Effector memory CD8-positive, alpha-beta T cell (primary cell): ENCODE data around the gene NME4.
"Not testable (repeated sequence)": the region's sequence is repeated elsewhere in the genome, so short reads cannot be mapped to it uniquely, and the experiment has no call there.

Experiments used
- ATAC-seq: fragments of 150-1000 bp; cut with Tn5 transposase; replicated peaks from 2 replicates; pipeline ENCODE4 v1.10.0; 2021; ENCODE audit warnings: mild to moderate bottlenecking, moderate library complexity
- DNase-seq, 3 experiments: peaks; one replicate each; pipeline ENCODE4 v3.0.0; 2021
- H3K27ac Mint-ChIP-seq, 2 donors: one replicate each; pipeline ENCODE4 v1.8.0; 2022; ENCODE audit warnings: mild to moderate bottlenecking in 2 of 2, mixed read lengths in 2 of 2, moderate library complexity in 2 of 2
- H3K27me3 Mint-ChIP-seq, 2 donors: one replicate each; pipeline ENCODE4 v1.8.0; 2022; ENCODE audit warnings: mixed read lengths in 2 of 2
- H3K36me3 Mint-ChIP-seq: one replicate; pipeline ENCODE4 v1.8.0; 2022; ENCODE audit warnings: mild to moderate bottlenecking, moderate library complexity, mixed read lengths; ENCODE audit not compliant: insufficient read depth
- H3K4me1 Mint-ChIP-seq, 2 donors: one replicate each; pipeline ENCODE4 v1.8.0; 2022; ENCODE audit warnings: low read depth in 2 of 2, mixed read lengths in 2 of 2
- H3K4me3 Mint-ChIP-seq, 2 donors: one replicate each; pipeline ENCODE4 v1.8.0; 2022; ENCODE audit warnings: mild to moderate bottlenecking in 2 of 2, mixed read lengths in 2 of 2, moderate library complexity in 2 of 2
- H3K9me3 Mint-ChIP-seq, 2 donors: one replicate each; pipeline ENCODE4 v1.8.0; 2022; ENCODE audit warnings: mixed read lengths in 2 of 2

NME4 gene

GRCh38 chr16:400061-400591 lies 3.1 kb downstream of the NME4 start:
- H3K27ac Mint-ChIP-seq = peak overlapping the region; percentile 87 to 90
- H3K36me3 Mint-ChIP-seq = peaks cover 34% of the 10 kb centered on the region
- no peaks in the 10 kb centered on the region for H3K27me3 Mint-ChIP-seq
- ATAC-seq = no peak
- no peak for DNase-seq
- no peaks in the 10 kb centered on the region for H3K9me3 Mint-ChIP-seq
- H3K4me3 Mint-ChIP-seq = peak overlapping the region; percentile 85 to 86
- peaks cover 5 to 21% of the 10 kb centered on the region in 2 donors for H3K4me1 Mint-ChIP-seq

- H3K4me3 Mint-ChIP-seq = peak within 1 kb of the TSS; percentile 85 to 86
Observed at GRCh38 chr16:401468-402348, 4.7 kb downstream of the NME4 start, which contains the start of gene DECR2. Gene DECR2 (plus strand): TSS chr16:401885. CDS start chr16:401964, 79 bp downstream.

DNA sequence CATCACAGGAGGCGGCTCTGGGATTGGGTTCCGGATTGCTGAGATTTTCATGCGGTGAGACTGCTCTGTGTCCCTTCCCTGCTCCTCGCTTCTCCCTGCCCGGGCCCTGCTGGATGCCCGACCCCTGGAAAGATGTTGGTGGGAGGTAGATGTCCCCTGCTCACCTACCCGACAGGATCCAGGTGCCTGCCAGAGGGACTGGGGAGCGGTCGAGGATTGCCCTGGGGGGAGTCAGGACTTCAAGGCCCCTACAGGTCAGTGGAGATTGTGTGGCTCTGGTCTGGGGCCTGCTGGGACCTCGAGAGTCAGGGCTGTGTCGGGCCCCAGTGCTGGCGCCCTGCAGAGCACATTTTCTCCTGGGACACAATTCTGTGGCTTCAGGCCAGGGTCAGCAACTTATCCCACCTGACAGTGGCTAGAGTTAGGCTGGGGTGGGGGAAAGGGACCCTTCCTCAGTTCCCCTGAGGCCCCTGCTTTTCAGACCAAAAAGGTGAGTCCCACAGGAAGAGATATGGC lies 8.0 kb downstream of the NME4 start:
- no peak overlapping the region for H3K27ac Mint-ChIP-seq
- H3K4me3 Mint-ChIP-seq = no peak overlapping the region
- H3K9me3 Mint-ChIP-seq = no peaks in the 10 kb centered on the region
- ATAC-seq = no peak
- H3K27me3 Mint-ChIP-seq = no peaks in the 10 kb centered on the region
- peaks cover 15% of the 10 kb centered on the region for H3K36me3 Mint-ChIP-seq
- peaks cover 0 to 6% of the 10 kb centered on the region in 2 donors for H3K4me1 Mint-ChIP-seq
- DNase-seq = no peak

More at GRCh38 chr16:401468-402348, 4.7 kb downstream of the NME4 start, which contains the start of gene DECR2:
- peak; percentile 91 to 94 (median 92) for DNase-seq
- H3K27ac Mint-ChIP-seq = peak within 1 kb of the TSS; percentile 87 to 90
- peaks cover 32% of the 10 kb centered on the region for H3K36me3 Mint-ChIP-seq
- ATAC-seq = peak; percentile 75
- peaks cover 5 to 19% of the 10 kb centered on the region in 2 donors for H3K4me1 Mint-ChIP-seq
- no peaks in the 10 kb centered on the region for H3K27me3 Mint-ChIP-seq
- H3K9me3 Mint-ChIP-seq = no peaks in the 10 kb centered on the region

DNA sequence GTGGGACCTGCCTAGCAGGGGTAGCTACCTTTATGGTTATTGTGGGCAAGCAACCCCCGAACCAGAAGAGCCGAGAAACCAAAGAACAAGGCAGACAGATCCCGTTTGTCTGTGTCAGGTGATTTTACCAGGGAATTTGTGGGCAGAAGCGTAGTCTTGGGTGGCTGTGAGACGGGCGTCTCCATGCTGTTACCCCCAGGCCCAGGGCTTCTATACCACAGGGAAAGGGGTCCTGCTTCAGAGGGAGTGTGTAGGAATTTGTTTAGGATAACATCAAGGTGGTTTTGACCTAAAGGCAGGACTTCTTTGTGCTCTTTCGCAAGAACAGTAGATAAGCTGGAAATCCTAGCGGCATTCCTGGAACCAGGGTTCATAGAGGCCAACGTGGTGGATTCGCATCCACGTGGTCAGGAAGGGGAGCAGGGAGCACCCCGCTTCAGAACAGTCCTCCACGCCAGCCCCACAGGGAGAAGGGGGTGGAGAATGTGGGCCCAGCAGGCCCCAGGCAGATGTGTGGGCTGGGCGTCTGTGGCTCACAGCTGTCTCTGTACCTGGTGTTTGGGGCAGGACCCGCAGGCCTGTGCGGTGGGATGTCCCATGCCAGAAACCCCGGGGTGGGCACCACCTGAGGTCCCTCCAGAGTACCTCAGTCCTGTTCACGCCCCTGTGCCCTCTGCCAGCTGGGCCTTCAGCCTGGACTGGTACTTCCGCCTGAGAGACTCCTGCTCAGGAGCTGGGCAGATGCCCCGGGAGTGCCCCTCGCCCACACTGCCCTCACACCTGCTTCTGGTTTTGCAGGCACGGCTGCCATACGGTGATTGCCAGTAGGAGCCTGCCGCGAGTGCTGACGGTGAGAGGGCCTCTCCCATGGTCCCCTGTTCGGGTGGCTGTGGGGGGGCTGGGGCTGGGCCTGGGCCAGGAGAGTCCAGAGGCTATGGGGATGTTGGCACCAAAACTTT lies 8.8 kb downstream of the NME4 start:
- Mint-ChIP-seq H3K36me3 (peaks cover 11% of the 10 kb centered on the region), H3K4me1 (no peaks in the 10 kb centered on the region), H3K27me3 (no peaks in the 10 kb centered on the region), H3K9me3 (no peaks in the 10 kb centered on the region), H3K27ac (no peak overlapping the region), H3K4me3 (no peak overlapping the region)
- ATAC-seq (no peak), DNase-seq (no peak)

DNA sequence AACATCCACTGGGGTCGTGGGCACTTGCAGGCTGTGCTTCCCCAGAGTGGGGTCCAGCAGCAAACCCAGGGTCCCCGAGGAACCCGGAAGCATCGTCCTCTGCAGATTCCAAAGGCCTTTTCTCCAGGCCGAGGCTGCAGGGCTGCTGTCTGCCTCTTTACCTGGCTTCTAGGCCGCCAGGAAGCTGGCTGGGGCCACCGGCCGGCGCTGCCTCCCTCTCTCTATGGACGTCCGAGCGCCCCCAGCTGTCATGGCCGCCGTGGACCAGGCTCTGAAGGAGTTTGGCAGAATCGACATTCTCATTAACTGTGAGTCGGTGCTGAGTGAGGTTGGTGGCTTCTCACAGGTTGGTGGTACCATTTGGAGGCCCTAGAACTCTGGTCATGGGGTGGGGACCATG lies 10.3 kb downstream of the NME4 start:
- H3K9me3 Mint-ChIP-seq = no peaks in the 10 kb centered on the region
- H3K27me3 Mint-ChIP-seq = no peaks in the 10 kb centered on the region
- ATAC-seq (no peak), DNase-seq (no peak)
- no peak overlapping the region for H3K27ac Mint-ChIP-seq
- no peak overlapping the region for H3K4me3 Mint-ChIP-seq
- H3K4me1 Mint-ChIP-seq = no peaks in the 10 kb centered on the region
- peaks cover 1% of the 10 kb centered on the region for H3K36me3 Mint-ChIP-seq

DNA sequence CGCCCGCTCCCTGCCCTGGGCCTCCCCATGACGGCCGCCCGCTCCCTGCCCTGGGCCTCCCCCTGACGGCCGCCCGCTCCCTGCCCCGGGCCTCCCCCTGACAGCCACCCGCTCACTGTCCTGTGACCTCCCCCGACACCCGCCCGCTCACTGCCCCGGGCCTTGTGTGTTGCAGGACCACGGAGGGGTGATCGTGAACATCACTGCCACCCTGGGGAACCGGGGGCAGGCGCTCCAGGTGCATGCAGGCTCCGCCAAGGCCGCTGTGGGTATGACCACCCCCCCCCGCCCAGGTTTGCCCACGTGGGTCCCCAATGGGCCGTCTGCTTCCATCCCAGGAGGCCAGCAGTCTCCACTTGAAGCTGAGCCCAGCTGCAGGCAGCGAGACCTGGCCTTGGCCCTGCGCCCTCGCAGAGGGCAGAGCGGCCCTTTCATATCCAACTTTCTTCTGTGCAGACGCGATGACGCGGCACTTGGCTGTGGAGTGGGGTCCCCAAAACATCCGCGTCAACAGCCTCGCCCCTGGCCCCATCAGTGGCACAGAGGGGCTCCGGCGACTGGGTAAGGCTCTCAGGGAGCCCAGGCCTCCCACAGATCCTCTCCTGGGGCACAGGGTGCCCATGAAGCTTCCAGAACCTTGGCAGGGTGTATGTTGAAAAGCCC lies 13.6 kb downstream of the NME4 start:
- Mint-ChIP-seq H3K4me1 (no peaks in the 10 kb centered on the region), H3K27ac (no peak overlapping the region), H3K27me3 (no peaks in the 10 kb centered on the region), H3K36me3 (no peaks in the 10 kb centered on the region), H3K4me3 (no peak overlapping the region), H3K9me3 (no peaks in the 10 kb centered on the region)
- DNase-seq (no peak), ATAC-seq (no peak)

GRCh38 chr16:411576-412265 lies 14.7 kb downstream of the NME4 start:
- H3K27ac Mint-ChIP-seq = peak overlapping the region in 1 of 2 donors; percentile 65
- no peaks in the 10 kb centered on the region for H3K36me3 Mint-ChIP-seq
- ATAC-seq (no peak), DNase-seq (no peak)
- H3K27me3 Mint-ChIP-seq = no peaks in the 10 kb centered on the region
- no peaks in the 10 kb centered on the region for H3K4me1 Mint-ChIP-seq
- no peaks in the 10 kb centered on the region for H3K9me3 Mint-ChIP-seq
- no peak overlapping the region for H3K4me3 Mint-ChIP-seq

DNA sequence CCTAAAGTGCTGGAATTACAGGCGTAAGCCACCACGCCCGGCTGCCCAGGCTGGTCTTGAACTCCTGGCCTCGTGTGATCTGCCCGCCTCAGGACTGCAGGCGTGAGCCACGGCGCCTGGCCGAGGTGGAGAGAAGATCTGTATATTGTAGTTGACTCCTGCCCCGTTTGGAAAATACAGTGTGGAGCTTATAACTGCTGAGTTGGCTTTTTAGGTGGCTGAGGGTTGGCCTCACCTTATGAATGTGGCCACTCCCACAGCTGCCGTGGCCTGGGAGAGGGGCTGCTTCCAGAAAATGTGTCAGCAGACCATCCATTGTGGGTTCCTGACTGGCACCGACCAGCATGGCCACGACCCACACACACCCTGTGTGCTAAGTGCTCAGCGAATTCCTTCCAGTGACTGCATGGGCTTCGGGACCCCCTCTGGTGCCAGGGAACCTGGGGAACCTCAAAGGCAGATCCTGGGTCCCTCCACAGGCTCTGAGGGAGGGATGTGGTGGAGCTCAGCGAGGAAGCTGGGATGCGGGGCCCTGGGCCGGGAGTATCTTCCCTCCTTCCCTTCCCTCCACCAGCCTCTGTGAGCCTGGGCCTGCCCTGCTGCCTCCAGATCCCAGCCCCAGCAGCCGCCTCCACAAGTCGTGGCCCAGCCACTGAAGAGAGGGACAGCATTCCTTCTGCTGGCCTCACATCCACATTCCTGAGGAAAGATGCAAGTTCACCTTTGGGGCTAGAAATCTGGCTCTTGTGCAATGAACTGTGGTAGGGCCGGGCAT lies 17.6 kb downstream of the NME4 start:
- Mint-ChIP-seq H3K27me3 (no peaks in the 10 kb centered on the region), H3K9me3 (no peaks in the 10 kb centered on the region), H3K4me1 (no peaks in the 10 kb centered on the region), H3K4me3 (no peak overlapping the region), H3K36me3 (no peaks in the 10 kb centered on the region), H3K27ac (no peak overlapping the region)
- ATAC-seq (no peak), DNase-seq (no peak)

DNA sequence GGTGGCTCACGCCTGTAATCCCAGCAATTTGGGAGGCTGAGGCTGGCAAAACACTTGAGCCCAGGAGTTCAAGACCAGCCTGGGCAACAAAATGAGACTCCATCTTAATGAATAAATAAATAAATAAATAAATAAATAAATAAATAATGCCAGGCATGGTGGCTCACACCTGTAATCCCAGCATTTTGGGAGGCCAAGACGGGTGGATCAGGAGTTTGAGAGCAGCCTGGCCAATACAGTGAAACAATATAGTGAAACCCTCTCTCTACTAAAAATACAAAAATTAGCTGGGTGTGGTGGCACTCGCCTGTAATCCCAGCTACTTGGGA lies 18.1 kb downstream of the NME4 start:
- H3K4me1 Mint-ChIP-seq, H3K4me3 Mint-ChIP-seq, H3K27me3 Mint-ChIP-seq, H3K27ac Mint-ChIP-seq, H3K9me3 Mint-ChIP-seq, DNase-seq, H3K36me3 Mint-ChIP-seq, ATAC-seq: not testable (repeated sequence)

GRCh38 chr16:422179-422578 lies 25.2 kb downstream of the NME4 start:
- not testable (repeated sequence) for H3K27ac Mint-ChIP-seq, H3K4me3 Mint-ChIP-seq, H3K9me3 Mint-ChIP-seq, ATAC-seq, H3K27me3 Mint-ChIP-seq, H3K36me3 Mint-ChIP-seq, DNase-seq
- H3K4me1 Mint-ChIP-seq = peaks cover 8 to 15% of the 10 kb centered on the region in 2 donors

DNA sequence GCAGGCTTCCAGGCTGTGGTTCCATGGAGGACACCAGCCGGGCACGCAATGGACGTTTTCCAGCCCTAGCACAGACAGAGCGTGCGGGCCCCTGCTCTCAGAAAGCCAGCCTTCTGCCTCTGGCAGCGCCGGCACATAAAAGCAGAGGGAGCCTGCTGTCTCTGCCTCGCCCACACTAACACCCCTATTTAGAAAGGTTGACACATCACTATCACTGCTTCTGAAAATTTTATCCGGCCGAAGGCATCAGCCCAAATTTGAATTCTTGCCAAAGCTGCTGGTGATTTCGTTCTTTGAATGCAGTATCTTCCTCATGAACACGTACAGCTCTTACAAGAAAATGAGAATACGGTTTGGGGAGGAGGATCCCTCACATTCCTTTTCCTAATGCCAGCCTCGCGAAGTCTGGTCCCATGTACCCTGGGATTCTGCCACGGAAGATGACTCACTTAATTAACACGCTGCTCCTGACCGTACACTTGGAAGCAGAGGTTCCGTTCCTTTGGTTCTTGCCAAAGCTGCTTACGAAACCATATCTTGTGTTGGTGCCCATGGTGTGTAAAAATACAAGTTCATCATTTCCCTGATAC lies 27.1 kb downstream of the NME4 start:
- H3K27ac Mint-ChIP-seq = peak overlapping the region; percentile 90 to 93
- no peak for ATAC-seq
- no peaks in the 10 kb centered on the region for H3K27me3 Mint-ChIP-seq
- no peaks in the 10 kb centered on the region for H3K9me3 Mint-ChIP-seq
- H3K4me3 Mint-ChIP-seq = peak overlapping the region; percentile 85
- no peak for DNase-seq
- peaks cover 15% of the 10 kb centered on the region for H3K36me3 Mint-ChIP-seq
- peaks cover 22 to 34% of the 10 kb centered on the region in 2 donors for H3K4me1 Mint-ChIP-seq
